Naive thymus-derived CD8-positive, alpha-beta T cell (primary cell): ENCODE results near the gene LGMN. TPM values are rescaled to one million over a fixed set of nuclear protein-coding genes. Genes with fewer than 3 reads are reported as not detected.
A peak's percentile ranks its signal among the peaks of the same experiment; 100 is the strongest.
"Not testable (repeated sequence)": the region's sequence is repeated elsewhere in the genome, so short reads cannot be mapped to it uniquely, and the experiment has no call there.

Source experiments
- ATAC-seq, 2 donors: fragments of 150-1000 bp; cut with Tn5 transposase in 1 of 2; sonication (Bioruptor Pico), chemical (Tn5 transposase) in 1 of 2; 1 replicate in 1 of 2; 2 replicates in 1 of 2; pipeline ENCODE4 v1.10.0; 2021; ENCODE audit warnings: mild to moderate bottlenecking in 2 of 2, moderate library complexity in 2 of 2
- POLR2A ChIA-PET: fragments of 350-600 bp; sonication (Branson Sonifier 250); formaldehyde crosslinking; loops from one replicate; lab custom pipeline; 2021; ENCODE audit warnings: antibody characterized with exemption; lab: Charles Lee
- DNase-seq, 10 donors: peaks; one replicate each; pipeline versions ENCODE4 v3.0.0 to v3.0.0-alpha.2; 2020 to 2022
- H3K27ac Mint-ChIP-seq, 10 donors: one replicate each; pipeline ENCODE4 v1.8.0; 2020 to 2022; ENCODE audit warnings: mild to moderate bottlenecking in 10 of 10, mixed read lengths in 10 of 10, moderate library complexity in 4 of 10, inconsistent platforms in 1 of 10
- H3K27me3 Mint-ChIP-seq, 5 donors: one replicate each; pipeline ENCODE4 v1.8.0; 2021 to 2022; ENCODE audit warnings: mixed read lengths in 5 of 5
- H3K36me3 Mint-ChIP-seq, 3 donors: one replicate each; pipeline ENCODE4 v1.8.0; 2020 to 2022; ENCODE audit warnings: mixed read lengths in 3 of 3, mild to moderate bottlenecking in 2 of 3, inconsistent platforms in 1 of 3
- H3K4me1 Mint-ChIP-seq, 4 donors: one replicate each; pipeline ENCODE4 v1.8.0; 2021 to 2022; ENCODE audit warnings: mixed read lengths in 4 of 4
- H3K4me3 Mint-ChIP-seq, 10 donors: one replicate each; pipeline ENCODE4 v1.8.0; 2020 to 2022; ENCODE audit warnings: mild to moderate bottlenecking in 10 of 10, mixed read lengths in 10 of 10, moderate library complexity in 6 of 10, inconsistent platforms in 1 of 10
- H3K9me3 Mint-ChIP-seq, 9 donors: one replicate each; pipeline ENCODE4 v1.8.0; 2020 to 2022; ENCODE audit warnings: mixed read lengths in 9 of 9, mild to moderate bottlenecking in 3 of 9, inconsistent platforms in 1 of 9, moderate library complexity in 1 of 9
- polyA plus RNA-seq, 3 donors: library from polyadenylated mRNA; unstranded; fragments of 300-500 nt; fragmentation: Illumina TruSeq; gene quantifications; one replicate each; pipeline ENCODE4 v1.2.3, GENCODE V29; 2021
- total RNA-seq, 8 experiments: library from RNA in 2 of 8; stranded (reverse) in 2 of 8; gene quantifications; one replicate each; pipeline ENCODE4 v1.2.3 and lab custom pipeline; 2021 to 2026

Gene LGMN
- total and polyA plus RNA-seq, 5 experiments from 2014 or later = 17.7 to 38.3 (median 19.6) TPM

- ATAC-seq (no peak), DNase-seq (peak in 1 of 10 donors; percentile 12)
- H3K4me1 Mint-ChIP-seq = peaks cover 3 to 22% (median 8%) of the 10 kb centered on the region in 4 donors
- H3K9me3 Mint-ChIP-seq = no peaks in the 10 kb centered on the region
- H3K27ac Mint-ChIP-seq = no peak overlapping the region
- H3K36me3 Mint-ChIP-seq = peaks cover 0 to 58% (median 9%) of the 10 kb centered on the region in 3 donors
- H3K27me3 Mint-ChIP-seq = no peaks in the 10 kb centered on the region
- POLR2A ChIA-PET = interaction anchor here (1.1 to 1.9 kb wide), 2 partner anchors 13 to 35 kb away, joined by 3 to 5 read pairs; no protein-coding TSS in a partner anchor
- no peak overlapping the region for H3K4me3 Mint-ChIP-seq
These were observed 60.6 kb downstream of the LGMN start for GRCh38 chr14:92687681-92688433.

- H3K9me3 Mint-ChIP-seq = no peaks in the 10 kb centered on the region
- peaks cover 0 to 67% (median 9%) of the 10 kb centered on the region in 3 donors for H3K36me3 Mint-ChIP-seq
- H3K27ac Mint-ChIP-seq = peak overlapping the region in 2 of 10 donors; percentile 43 to 82
- peak in 7 of 10 donors; percentile 22 to 72 (median 52) for DNase-seq
- peaks cover 0 to 19% (median 1%) of the 10 kb centered on the region in 4 donors for H3K4me1 Mint-ChIP-seq
- POLR2A ChIA-PET = interaction anchor here (1.6 to 1.7 kb wide), 2 partner anchors 21 to 49 kb away, joined by 4 to 5 read pairs; no protein-coding TSS in a partner anchor
- peak in 1 of 2 donors; percentile 80 for ATAC-seq
- H3K4me3 Mint-ChIP-seq = no peak overlapping the region
- no peaks in the 10 kb centered on the region for H3K27me3 Mint-ChIP-seq
These were observed 61.5 kb downstream of the LGMN start for GRCh38 chr14:92686900-92687427.

DNA sequence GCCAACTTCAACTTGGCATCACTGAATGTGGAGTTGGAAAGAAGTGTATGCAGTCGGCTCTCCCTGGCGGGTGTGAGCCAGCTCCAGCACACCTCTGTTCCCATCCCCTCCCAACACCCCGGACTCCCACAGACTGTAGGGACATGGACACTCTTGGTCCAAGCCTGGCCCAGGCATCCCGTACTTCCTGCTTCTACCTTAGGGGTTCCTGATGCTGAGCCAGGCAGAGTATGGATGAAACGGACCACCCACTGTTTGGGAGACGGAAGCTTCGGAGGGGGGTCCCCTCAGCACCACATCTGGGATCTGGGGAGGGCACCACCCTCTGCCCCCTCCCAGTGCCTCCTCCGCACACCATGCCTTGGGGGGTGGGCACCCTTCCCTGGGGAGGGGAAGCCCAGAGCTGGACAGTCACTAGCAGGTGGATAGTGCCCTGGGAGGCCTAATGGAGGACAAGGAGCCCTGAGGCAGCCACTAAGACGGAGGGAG lies 62.0 kb downstream of the LGMN start:
- Mint-ChIP-seq H3K4me3 (no peak overlapping the region), H3K36me3 (peaks cover 0 to 68% (median 9%) of the 10 kb centered on the region in 3 donors), H3K9me3 (no peaks in the 10 kb centered on the region), H3K4me1 (peaks cover under 1 to 17% (median 3%) of the 10 kb centered on the region in 4 donors), H3K27ac (peak overlapping the region in 6 of 10 donors; percentile 14 to 82 (median 38)), H3K27me3 (no peaks in the 10 kb centered on the region)
- POLR2A ChIA-PET = interaction anchor here (0.8 to 1.7 kb wide), 3 partner anchors 20 to 49 kb away, joined by 3 to 5 read pairs (median 4); no protein-coding TSS in a partner anchor
- no peak for ATAC-seq
- no peak for DNase-seq

DNA sequence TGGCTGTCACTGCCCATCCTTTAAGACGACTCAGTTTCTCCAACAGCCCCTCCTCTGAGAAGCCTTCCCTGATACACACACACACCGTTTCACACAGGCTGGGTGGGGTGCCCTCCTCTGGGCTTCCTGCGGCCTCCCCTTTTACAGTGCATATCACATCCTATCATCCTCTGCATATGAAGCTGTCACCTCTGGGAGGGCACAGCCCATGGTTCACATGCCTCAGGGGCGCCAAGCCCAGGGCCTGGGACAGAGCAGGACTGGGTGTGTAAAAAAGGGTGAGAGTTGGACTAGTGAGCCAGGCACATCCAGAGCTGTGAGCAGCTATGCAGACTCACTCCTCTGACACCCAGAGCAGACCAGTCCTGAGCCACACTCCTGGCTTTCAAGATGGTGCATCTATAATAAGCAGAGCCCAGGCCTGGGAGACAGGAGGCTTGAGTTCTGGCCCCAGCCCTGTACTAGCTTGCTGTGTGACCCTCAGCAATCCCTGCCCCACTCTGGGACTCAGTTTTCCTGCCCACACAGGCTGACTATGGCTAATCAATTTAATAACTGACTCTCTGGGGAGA lies 62.6 kb downstream of the LGMN start:
- POLR2A ChIA-PET = interaction anchor here (0.8 to 1.7 kb wide), 3 partner anchors 20 to 50 kb away, joined by 3 to 5 read pairs (median 4); no protein-coding TSS in a partner anchor

DNA sequence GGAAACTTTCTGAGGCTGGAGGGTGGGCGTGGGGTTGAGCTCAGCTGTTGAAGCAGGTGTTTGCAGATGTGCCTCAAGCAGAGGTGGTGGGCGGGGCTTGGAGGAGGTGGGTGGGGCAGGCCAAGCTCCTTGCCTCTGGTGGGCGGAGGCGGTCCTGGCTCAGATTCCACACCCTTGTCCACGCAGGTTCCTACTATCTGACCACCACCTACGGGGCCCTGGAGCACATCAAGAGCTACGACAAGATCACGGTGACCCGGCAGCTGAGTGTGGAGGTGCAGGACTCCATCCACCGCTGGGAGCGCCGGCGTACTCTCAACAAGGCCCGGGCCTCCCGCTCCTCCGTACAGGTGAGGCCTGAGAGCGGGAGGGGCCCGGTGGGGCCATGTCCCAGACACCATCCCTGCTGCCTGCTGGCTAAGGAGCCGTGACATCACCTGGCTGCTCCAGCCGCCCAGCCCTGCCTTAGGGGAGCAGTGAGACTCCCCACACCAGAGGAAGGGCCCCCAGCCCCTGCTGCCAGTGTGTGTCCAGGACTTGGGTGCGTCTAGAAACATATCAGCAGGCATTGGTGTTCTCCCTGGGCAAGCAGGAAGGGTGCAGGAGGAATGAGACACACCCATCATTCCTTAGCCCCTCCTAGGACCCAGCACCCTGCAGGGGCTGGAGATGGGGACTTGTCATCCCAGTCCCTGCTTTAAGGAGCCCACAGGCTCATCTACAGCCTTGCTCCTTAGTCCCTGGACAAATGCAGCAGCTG lies 63.4 kb downstream of the LGMN start:
- DNase-seq (no peak), ATAC-seq (no peak)
- no peak overlapping the region for H3K4me3 Mint-ChIP-seq
- H3K9me3 Mint-ChIP-seq = no peaks in the 10 kb centered on the region
- peak overlapping the region in 4 of 10 donors; percentile 15 to 82 (median 56) for H3K27ac Mint-ChIP-seq
- no peaks in the 10 kb centered on the region for H3K27me3 Mint-ChIP-seq
- H3K36me3 Mint-ChIP-seq = peaks cover 0 to 72% (median 14%) of the 10 kb centered on the region in 3 donors
- POLR2A ChIA-PET = interaction anchor here (0.7 to 1.7 kb wide), 2 partner anchors 19 to 563 kb away, joined by 3 to 5 read pairs; partner anchors contain the start of genes CPSF2 and NDUFB1
- peaks cover 6 to 27% (median 11%) of the 10 kb centered on the region in 4 donors for H3K4me1 Mint-ChIP-seq

More for the DNA sequence above, 62.6 kb downstream of the LGMN start:
- DNase-seq = no peak
- Mint-ChIP-seq H3K4me1 (peaks cover 6 to 22% (median 9%) of the 10 kb centered on the region in 4 donors), H3K4me3 (no peak overlapping the region), H3K27ac (peak overlapping the region in 7 of 10 donors; percentile 20 to 82 (median 41)), H3K27me3 (no peaks in the 10 kb centered on the region), H3K9me3 (no peaks in the 10 kb centered on the region), H3K36me3 (peaks cover 0 to 74% (median 9%) of the 10 kb centered on the region in 3 donors)
- no peak for ATAC-seq

GRCh38 chr14:92683041-92683440 lies 65.4 kb downstream of the LGMN start:
- POLR2A ChIA-PET = interaction anchor here (0.6 to 3.2 kb wide), 4 partner anchors 25 to 79 kb away, joined by 3 to 16 read pairs (median 4); no protein-coding TSS in a partner anchor
- Mint-ChIP-seq H3K27me3 (no peaks in the 10 kb centered on the region), H3K4me1 (peaks cover 6 to 34% (median 14%) of the 10 kb centered on the region in 4 donors), H3K4me3 (no peak overlapping the region), H3K9me3 (no peaks in the 10 kb centered on the region), H3K36me3 (peaks cover 0 to 75% (median 26%) of the 10 kb centered on the region in 3 donors), H3K27ac (peak overlapping the region in 5 of 10 donors; percentile 8 to 60 (median 48))
- ATAC-seq = no peak
- DNase-seq = peak in 1 of 10 donors; percentile 11

DNA sequence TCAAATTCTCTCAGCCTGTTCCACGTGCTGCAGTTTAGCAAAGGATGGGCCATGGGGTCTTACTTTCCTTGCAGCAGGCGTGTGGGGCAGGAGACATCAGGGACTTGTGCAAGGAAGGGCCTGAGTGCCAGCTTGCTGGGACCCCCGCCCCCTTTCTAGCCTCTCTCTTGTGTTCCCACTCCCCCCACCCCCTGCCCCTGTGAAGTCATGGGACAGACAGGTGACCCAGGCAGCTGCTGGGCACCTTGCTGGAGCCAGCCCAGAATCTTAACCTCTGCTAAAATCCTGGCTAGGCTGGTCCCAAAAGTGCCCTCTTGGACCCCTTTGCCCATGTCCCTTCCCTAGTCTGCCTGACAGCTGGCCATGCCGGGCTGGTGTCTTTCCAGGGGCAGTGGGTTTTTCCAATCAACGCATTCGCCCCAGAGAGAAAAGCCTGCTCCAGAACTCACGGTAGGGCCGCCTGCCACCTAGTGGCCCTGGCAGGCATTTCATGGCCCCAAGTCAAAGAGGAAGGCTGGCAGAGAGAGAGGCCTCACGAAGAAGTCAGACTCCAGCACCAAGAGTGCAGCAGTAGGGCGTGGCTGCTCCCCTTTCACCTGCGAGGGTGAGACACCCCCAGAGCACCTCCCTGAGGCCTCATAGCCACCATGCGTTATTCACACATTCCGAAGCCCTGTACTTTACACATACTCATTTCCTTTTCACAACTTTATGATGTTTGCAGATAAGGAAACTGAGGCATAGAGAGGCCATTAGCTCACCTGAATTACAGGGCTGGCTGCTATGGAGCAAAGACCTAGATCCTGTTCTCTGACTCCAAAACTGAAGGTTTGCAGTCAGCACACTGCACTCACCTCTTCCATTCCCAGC lies 67.4 kb downstream of the LGMN start:
- peak; percentile 80 for ATAC-seq
- DNase-seq = peak; percentile 60 to 84 (median 74)
- POLR2A ChIA-PET = interaction anchor here (0.7 to 3.2 kb wide), 5 partner anchors 12 to 286 kb away, joined by 3 to 26 read pairs (median 9); no protein-coding TSS in a partner anchor
- Mint-ChIP-seq H3K27me3 (no peaks in the 10 kb centered on the region), H3K9me3 (no peaks in the 10 kb centered on the region), H3K4me1 (peaks cover 19 to 52% (median 31%) of the 10 kb centered on the region in 4 donors), H3K4me3 (peak overlapping the region in 3 of 10 donors; percentile 28 to 43 (median 41)), H3K27ac (peak overlapping the region; percentile 83 to 94 (median 90)), H3K36me3 (peaks cover 0 to 84% (median 28%) of the 10 kb centered on the region in 3 donors)

DNA sequence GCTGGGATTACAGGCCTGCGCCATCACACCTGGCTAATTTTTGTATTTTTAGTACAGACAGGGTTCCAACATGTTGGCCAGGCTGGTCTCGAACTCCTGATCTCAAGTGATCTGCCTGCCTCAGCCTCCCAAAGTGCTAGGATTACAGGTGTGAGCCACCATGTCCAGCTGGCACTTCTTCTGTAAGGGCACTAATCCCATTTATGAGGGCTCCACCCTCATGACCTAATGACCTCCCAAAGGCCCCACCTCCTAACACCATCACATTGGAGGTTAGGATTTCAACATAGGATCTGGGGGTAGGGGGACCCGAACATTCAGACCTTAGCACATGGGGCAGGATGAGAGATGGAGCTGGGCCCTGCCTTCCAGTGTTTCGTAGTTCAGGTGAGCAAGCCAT lies 68.1 kb downstream of the LGMN start:
- DNase-seq = not testable (repeated sequence)
- POLR2A ChIA-PET = interaction anchor here (0.7 to 3.1 kb wide), 4 partner anchors 13 to 66 kb away, joined by 3 to 26 read pairs (median 6); no protein-coding TSS in a partner anchor

GRCh38 chr14:92679246-92679645 lies 69.2 kb downstream of the LGMN start:
- Mint-ChIP-seq H3K27me3 (no peaks in the 10 kb centered on the region), H3K9me3 (no peaks in the 10 kb centered on the region), H3K27ac (peak overlapping the region; percentile 19 to 91 (median 66)), H3K4me3 (no peak overlapping the region), H3K36me3 (peaks cover 0 to 90% (median 28%) of the 10 kb centered on the region in 3 donors), H3K4me1 (peaks cover 22 to 61% (median 44%) of the 10 kb centered on the region in 4 donors)
- POLR2A ChIA-PET = interaction anchor here (1.0 to 2.2 kb wide), 2 partner anchors 27 to 65 kb away, joined by 3 to 9 read pairs; no protein-coding TSS in a partner anchor
- ATAC-seq = no peak
- DNase-seq = no peak

More for the DNA sequence above, 68.1 kb downstream of the LGMN start:
- H3K27ac Mint-ChIP-seq = peak overlapping the region in 9 of 10 donors; percentile 19 to 94 (median 78)
- ATAC-seq, H3K4me3 Mint-ChIP-seq, H3K9me3 Mint-ChIP-seq, H3K27me3 Mint-ChIP-seq: not testable (repeated sequence)
- peaks cover 22 to 53% (median 37%) of the 10 kb centered on the region in 4 donors for H3K4me1 Mint-ChIP-seq
- H3K36me3 Mint-ChIP-seq = peaks cover 0 to 84% (median 24%) of the 10 kb centered on the region in 3 donors

GRCh38 chr14:92678766-92679165 lies 69.7 kb downstream of the LGMN start:
- no peaks in the 10 kb centered on the region for H3K9me3 Mint-ChIP-seq
- DNase-seq (peak in 1 of 10 donors; percentile 36), ATAC-seq (no peak)
- H3K4me1 Mint-ChIP-seq = peaks cover 25 to 63% (median 47%) of the 10 kb centered on the region in 4 donors
- POLR2A ChIA-PET = interaction anchor here (1.0 to 2.2 kb wide), 2 partner anchors 26 to 65 kb away, joined by 3 to 9 read pairs; no protein-coding TSS in a partner anchor
- H3K4me3 Mint-ChIP-seq = no peak overlapping the region
- H3K27me3 Mint-ChIP-seq = no peaks in the 10 kb centered on the region
- peaks cover 0 to 90% (median 28%) of the 10 kb centered on the region in 3 donors for H3K36me3 Mint-ChIP-seq
- H3K27ac Mint-ChIP-seq = peak overlapping the region in 7 of 10 donors; percentile 10 to 91 (median 53)
